GM12873 (cell line): ENCODE data around the gene HIP1.

ENCODE experiments used
- TF ChIP-seq, protein P1 (sequence below): IDR thresholded peaks from 2 replicates; pipeline ENCODE4 v1.5.1; 2012; ENCODE audit warnings: low read depth, mild to moderate bottlenecking, moderate library complexity, low read length, control low read depth; ENCODE audit not compliant: insufficient read depth; ENCODE audit errors: missing control alignments

HIP1 gene

DNA sequence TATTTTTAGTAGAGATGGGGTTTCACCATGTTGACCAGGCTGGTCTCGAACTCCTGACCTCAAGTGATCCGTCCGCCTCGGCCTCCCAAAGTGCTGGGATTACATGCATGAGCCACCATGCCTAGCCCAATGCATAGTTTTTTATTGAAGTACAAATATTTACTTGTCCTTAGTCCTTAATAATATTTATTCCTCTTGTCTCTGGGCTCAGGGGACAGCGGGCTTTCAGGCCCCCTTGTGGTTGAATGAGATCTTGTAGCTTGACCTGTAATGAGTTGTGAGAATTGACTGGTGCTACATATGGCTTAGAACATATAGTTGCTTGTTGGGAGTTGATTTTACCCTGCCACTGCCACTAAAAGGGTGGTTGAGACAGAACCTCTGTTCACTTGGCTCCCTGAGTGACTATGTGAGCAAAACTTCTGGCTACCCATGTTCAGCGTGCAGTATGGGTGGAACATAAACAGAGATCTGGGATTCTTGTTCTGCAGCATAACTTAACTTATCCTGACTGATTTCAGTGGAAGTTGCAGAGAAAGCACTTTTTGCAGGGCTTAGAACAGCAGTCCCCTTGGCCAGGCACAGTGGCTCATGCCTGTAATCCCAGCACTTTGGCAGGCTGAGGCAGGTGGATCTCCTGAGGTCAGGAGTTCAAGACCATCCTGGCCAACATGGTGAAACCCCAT lies 18.4 kb upstream of the HIP1 start:
- TF ChIP-seq, protein P1, sequence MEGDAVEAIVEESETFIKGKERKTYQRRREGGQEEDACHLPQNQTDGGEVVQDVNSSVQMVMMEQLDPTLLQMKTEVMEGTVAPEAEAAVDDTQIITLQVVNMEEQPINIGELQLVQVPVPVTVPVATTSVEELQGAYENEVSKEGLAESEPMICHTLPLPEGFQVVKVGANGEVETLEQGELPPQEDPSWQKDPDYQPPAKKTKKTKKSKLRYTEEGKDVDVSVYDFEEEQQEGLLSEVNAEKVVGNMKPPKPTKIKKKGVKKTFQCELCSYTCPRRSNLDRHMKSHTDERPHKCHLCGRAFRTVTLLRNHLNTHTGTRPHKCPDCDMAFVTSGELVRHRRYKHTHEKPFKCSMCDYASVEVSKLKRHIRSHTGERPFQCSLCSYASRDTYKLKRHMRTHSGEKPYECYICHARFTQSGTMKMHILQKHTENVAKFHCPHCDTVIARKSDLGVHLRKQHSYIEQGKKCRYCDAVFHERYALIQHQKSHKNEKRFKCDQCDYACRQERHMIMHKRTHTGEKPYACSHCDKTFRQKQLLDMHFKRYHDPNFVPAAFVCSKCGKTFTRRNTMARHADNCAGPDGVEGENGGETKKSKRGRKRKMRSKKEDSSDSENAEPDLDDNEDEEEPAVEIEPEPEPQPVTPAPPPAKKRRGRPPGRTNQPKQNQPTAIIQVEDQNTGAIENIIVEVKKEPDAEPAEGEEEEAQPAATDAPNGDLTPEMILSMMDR, result peak; percentile 49

DNA sequence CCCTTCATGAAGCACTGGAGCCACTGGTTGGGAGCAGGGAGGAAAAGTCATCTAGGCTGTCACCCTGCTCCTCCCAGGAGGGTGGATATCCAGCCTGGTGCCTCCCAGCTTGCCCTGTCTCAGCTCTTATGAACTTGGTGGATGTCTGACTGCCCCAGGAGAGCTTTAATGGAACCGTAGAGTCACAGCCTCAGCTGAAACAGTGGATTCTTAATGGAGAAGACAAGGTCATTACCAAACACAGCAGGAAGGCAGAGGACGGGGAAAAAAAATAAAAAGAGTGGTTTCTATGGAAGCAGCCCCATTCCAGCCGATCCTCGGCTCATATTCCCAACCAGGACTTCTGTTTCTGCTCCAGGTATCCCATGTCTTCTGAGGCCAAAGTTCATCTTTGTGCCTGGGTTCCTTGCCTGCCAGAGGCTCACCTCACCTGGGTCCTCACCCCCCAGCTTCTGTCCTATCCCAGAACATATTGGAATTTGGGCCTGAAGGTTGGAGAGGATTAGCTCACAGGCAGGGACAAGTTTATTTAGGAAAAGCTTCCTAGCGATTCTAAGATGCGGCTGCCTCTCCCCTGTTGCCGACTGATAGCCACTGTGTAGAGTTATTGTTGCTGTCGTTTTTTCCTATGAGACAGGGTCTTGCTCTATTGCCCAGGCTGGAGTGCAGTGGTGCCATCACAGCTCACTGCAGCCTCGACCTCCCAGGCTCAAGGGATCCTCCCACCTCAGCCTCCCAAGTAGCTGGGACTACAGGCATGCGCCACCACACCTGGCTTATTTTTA lies 17.7 kb upstream of the HIP1 start:
- TF ChIP-seq, protein P1, result no peak

DNA sequence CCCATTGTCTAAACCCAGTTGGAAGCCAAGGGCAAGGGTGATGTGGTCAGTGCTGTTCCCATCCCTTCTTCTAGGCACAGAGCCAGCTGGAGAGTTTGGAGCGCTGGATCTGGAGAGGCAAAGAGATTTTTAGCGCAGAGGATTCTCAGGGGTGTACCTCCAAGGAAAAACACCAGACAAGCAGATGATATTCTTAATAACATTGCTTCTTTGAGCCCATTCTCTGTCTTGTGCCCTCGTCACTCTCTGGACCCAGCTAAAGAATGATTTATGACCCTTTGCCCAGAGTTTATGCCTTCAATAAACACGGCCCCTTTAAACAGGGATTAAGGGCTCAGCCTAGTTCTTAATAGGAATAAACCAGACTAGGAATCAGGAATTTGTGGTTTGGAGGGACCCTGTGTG lies 4.7 kb upstream of the HIP1 start:
- TF ChIP-seq, protein P1, result no peak

DNA sequence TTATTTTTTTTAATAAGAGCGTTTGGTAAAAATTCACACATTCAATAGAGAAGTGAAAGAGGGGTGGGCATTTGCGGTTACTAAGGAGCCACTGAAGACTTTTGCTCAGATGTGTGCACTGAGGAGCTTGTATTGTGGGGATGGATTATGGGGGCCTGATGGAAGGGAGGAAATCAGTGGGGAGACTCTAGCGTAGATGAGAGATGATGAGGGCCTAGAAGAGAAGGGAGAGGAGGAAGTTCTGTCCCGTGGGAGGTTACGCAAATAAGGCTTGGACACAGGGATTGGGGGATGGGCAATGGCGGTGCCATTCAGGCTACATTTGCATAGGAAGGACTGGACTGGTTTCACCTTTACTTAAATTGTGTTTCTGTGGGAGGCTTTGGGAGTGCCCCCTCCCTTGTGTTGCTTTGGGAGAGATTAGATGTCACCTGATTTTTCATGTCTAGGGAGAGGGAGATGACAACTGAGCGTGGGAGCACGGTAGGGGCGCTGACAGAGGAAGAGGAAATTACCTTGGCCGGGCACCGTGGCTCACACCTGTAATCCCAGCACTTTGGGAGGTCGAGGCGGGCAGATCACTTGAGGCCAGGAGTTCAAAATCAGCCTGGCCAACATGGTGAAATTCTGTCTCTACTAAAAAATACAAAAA lies 2.2 kb upstream of the HIP1 start:
- TF ChIP-seq, protein P1, result no peak

DNA sequence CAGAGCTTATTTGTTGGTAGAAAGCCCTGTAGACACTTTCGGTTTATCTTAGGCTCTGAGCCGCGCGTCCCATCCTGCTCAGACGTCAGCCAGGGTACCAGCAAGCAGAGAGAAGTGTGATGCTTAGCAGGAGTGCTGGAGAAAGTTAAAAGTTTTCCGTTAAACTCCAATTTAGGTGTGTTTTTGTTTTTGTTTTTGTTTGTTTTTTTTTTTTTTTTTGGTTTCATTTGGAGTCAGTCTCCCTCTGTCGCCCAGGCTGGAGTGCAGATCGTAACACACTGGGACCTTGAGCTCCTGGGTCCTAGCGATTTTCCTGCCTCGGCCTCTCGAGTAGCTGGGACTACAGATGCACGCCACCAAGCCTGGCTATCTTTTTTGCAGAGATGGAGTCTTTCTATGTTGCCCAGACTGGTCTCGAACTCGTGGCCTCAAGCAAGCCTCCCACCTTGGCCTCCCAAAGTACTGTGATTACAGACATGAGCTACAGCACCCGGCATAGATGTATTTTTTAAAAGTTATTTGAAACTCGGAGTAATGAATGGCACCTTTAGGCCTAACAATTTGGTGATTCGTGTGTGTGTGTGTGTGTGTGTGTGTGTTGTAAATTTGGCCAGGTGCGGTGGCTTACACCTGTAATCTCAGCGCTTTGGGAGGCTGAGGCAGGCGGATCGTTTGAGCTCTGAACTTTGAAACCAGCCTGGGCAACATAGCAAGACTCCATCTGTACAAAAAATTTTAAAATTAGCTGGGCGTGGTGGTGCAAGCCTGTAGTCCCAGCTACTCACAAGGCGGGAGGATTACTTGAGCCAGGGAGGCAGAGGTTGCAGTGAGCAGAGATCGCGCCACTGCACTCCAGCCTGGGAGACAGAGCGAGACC lies 1.3 kb upstream of the HIP1 start:
- TF ChIP-seq, protein P1, result no peak

DNA sequence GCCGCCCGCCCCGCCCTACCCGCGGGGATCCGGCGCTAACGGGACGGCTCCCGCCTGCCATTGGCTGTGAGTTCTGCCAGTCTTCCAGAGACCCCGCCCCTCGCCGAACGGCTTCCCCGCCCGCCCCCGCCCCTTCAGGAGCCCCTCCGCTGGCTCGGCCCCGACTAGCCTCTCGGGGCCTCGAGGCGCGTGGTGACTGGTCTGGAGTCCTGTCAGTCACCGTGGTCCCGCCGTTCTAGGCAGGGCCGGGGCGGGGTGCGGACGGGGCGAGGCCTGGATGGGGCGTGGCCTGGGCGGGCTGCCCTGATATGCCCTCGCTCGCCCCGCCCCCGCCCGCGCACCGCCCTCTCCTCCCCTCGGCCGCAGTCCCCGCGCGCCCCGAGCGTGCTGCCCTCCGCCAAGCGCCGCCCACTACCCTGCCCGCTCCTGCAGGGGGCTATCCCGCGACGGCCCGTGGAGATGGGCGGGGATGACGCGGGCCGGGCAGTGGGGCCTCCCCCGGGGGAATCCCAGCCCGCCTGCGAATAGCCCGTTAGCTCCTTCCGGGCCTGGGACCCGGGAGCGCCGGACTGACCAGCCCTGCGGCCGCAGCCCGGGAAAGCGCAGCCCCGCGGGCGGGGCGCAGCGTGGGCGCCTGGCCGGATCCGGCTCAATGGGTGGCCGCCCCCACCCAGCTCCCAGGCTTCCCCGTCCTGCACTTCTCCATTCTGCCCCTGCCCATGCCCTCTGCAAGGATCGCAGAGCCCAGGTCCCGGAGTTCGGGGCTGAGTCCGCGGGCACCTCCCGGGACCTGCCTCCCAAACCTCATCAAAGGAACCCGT lies 444 bp upstream of the HIP1 start:
- TF ChIP-seq, protein P1, result no peak
